ENCODE data around the gene KLHL29.
"Not testable (repeated sequence)": the region's sequence is repeated elsewhere in the genome, so short reads cannot be mapped to it uniquely, and the experiment has no call there.

Gene KLHL29

DNA sequence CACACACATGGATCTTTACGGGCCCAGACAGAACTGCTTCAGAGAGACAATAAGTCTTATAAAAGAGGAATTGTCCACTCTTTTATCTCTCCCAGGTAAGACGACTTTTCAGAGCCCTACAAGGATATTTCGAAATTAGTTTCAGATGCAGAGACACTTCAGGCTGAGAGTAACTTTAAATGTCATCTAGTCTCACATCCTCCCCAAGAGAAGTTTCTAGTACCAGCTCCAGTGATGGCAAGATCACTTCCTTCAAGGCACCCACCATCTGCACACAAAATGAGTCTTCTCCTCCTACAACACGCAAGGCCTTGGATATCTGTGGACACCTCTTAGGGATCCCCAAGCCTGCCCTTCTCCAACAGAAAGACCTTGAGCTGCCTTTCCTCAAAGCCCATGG is 39.0 kb upstream of the KLHL29 start:
- Histone ChIP-seq H3K27me3 (ENCODE audit: insufficient read depth, poor library complexity, severe bottlenecking) (no peaks in the 10 kb centered on the region), H3K4me3 (replicated peaks; ENCODE audit: insufficient read depth, low read length) (no peak overlapping the region), H3K27ac (replicated peaks) (no peak overlapping the region)
- no peak for TF ChIP-seq CTCF (IDR thresholded peaks at IDR 0.05; ENCODE audit: insufficient read depth, low read length)
- TF ChIP-seq, protein P1, sequence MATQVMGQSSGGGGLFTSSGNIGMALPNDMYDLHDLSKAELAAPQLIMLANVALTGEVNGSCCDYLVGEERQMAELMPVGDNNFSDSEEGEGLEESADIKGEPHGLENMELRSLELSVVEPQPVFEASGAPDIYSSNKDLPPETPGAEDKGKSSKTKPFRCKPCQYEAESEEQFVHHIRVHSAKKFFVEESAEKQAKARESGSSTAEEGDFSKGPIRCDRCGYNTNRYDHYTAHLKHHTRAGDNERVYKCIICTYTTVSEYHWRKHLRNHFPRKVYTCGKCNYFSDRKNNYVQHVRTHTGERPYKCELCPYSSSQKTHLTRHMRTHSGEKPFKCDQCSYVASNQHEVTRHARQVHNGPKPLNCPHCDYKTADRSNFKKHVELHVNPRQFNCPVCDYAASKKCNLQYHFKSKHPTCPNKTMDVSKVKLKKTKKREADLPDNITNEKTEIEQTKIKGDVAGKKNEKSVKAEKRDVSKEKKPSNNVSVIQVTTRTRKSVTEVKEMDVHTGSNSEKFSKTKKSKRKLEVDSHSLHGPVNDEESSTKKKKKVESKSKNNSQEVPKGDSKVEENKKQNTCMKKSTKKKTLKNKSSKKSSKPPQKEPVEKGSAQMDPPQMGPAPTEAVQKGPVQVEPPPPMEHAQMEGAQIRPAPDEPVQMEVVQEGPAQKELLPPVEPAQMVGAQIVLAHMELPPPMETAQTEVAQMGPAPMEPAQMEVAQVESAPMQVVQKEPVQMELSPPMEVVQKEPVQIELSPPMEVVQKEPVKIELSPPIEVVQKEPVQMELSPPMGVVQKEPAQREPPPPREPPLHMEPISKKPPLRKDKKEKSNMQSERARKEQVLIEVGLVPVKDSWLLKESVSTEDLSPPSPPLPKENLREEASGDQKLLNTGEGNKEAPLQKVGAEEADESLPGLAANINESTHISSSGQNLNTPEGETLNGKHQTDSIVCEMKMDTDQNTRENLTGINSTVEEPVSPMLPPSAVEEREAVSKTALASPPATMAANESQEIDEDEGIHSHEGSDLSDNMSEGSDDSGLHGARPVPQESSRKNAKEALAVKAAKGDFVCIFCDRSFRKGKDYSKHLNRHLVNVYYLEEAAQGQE (IDR thresholded peaks at IDR 0.05; ENCODE audit: insufficient replicate concordance, low read depth), result no peak
- TF ChIP-seq POLR2AphosphoS5 (IDR thresholded peaks at IDR 0.05; ENCODE audit: low read depth), result no peak
- DNase-seq (ENCODE audit: low read depth in 1 of 2, low spot score in 1 of 2), result no peak

- DNase-seq (ENCODE audit: low read depth in 1 of 2, low spot score in 1 of 2), result no peak
- Histone ChIP-seq H3K27me3 (ENCODE audit: insufficient read depth, poor library complexity, severe bottlenecking) (no peaks in the 10 kb centered on the region), H3K27ac (replicated peaks) (no peak overlapping the region), H3K4me3 (replicated peaks; ENCODE audit: insufficient read depth, low read length) (no peak overlapping the region)
- TF ChIP-seq SPI1 (IDR thresholded peaks at IDR 0.05; ENCODE audit: borderline replicate concordance, low read depth) (no peak), GABPA (IDR thresholded peaks at IDR 0.05; ENCODE audit: low read depth) (no peak), POLR2AphosphoS5 (IDR thresholded peaks at IDR 0.05; ENCODE audit: low read depth) (no peak)
Observed at GRCh38 chr2:23346781-23347180, 38.2 kb upstream of the KLHL29 start.

GRCh38 chr2:23347471-23348092 is 37.4 kb upstream of the KLHL29 start:
- no peaks in the 10 kb centered on the region for H3K27me3 ChIP-seq (ENCODE audit: insufficient read depth, poor library complexity, severe bottlenecking)
- no peak for DNase-seq (ENCODE audit: low read depth in 1 of 2, low spot score in 1 of 2)
- no peak overlapping the region for H3K4me3 ChIP-seq (replicated peaks; ENCODE audit: insufficient read depth, low read length)
- no peak overlapping the region for H3K27ac ChIP-seq (replicated peaks)
- TF ChIP-seq CTCF (IDR thresholded peaks at IDR 0.05; ENCODE audit: insufficient read depth, low read length), result no peak
- TF ChIP-seq SPI1 (IDR thresholded peaks at IDR 0.05; ENCODE audit: borderline replicate concordance, low read depth), result no peak
- no peak for TF ChIP-seq POLR2AphosphoS5 (IDR thresholded peaks at IDR 0.05; ENCODE audit: low read depth)
- no peak for TF ChIP-seq GABPA (IDR thresholded peaks at IDR 0.05; ENCODE audit: low read depth)
- TF ChIP-seq, protein P1 (IDR thresholded peaks at IDR 0.05; ENCODE audit: insufficient replicate concordance, low read depth), result no peak

- H3K4me3 ChIP-seq (replicated peaks; ENCODE audit: insufficient read depth, low read length); DNase-seq (ENCODE audit: low read depth in 1 of 2, low spot score in 1 of 2); H3K27ac ChIP-seq (replicated peaks); H3K27me3 ChIP-seq (ENCODE audit: insufficient read depth, poor library complexity, severe bottlenecking): not testable (repeated sequence)
Observed at GRCh38 chr2:23348093-23348481, 36.9 kb upstream of the KLHL29 start.

DNA sequence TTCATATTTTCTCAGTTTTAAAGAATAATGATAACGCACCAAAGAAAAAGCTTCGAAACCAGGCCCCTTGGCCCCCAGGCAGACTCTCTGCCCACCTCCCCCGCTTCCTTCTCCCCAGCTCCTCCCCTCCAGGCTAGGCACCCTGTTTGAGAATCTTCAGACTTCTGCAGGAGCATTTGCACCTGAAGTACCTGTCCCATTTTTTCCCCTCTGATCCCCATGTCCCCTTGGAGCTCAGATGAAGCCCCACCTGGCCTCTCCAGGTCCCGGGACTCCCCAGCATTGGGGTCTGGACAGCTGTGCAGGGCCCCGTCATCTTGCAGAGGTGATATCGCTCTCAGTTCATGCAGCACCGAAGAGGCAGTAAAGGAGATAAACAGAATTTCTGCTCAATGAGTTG is 35.5 kb upstream of the KLHL29 start:
- H3K4me3 ChIP-seq (replicated peaks; ENCODE audit: insufficient read depth, low read length), result no peak overlapping the region
- no peaks in the 10 kb centered on the region for H3K27me3 ChIP-seq (ENCODE audit: insufficient read depth, poor library complexity, severe bottlenecking)
- DNase-seq (ENCODE audit: low read depth in 1 of 2, low spot score in 1 of 2), result no peak
- no peak overlapping the region for H3K27ac ChIP-seq (replicated peaks)
- TF ChIP-seq GABPA (IDR thresholded peaks at IDR 0.05; ENCODE audit: low read depth) (no peak), CTCF (IDR thresholded peaks at IDR 0.05; ENCODE audit: insufficient read depth, low read length) (no peak), POLR2AphosphoS5 (IDR thresholded peaks at IDR 0.05; ENCODE audit: low read depth) (no peak), SPI1 (IDR thresholded peaks at IDR 0.05; ENCODE audit: borderline replicate concordance, low read depth) (no peak)
- TF ChIP-seq, protein P1 (IDR thresholded peaks at IDR 0.05; ENCODE audit: insufficient replicate concordance, low read depth), result no peak

Measured in HL-60 (cell line).